SU-DHL-6 (cell line): ENCODE measurements around the gene NBEA.

ENCODE experiments used
- H2AFZ ChIP-seq: fragments of 200-600 bp; sonication (generic); 2 replicates; pipeline ENCODE4 v1.6.1; 2014; ENCODE audit warnings: low read depth, mild to moderate bottlenecking, moderate library complexity, mixed read lengths, antibody characterized with exemption, low read length; ENCODE audit not compliant: severe bottlenecking
- H3F3A ChIP-seq: fragments of 200-600 bp; shearing (Covaris generic); 2 replicates; pipeline ENCODE4 v1.6.0; 2016; ENCODE audit warnings: antibody characterized with exemption, mild to moderate bottlenecking; ENCODE audit not compliant: insufficient read depth
- H3K27ac ChIP-seq: fragments of 200-600 bp; sonication (generic); 2 replicates; pipeline ENCODE4 v1.5.1; 2016; ENCODE audit warnings: low read depth, mild to moderate bottlenecking, low read length, moderate library complexity, mixed read lengths
- H3K27me3 ChIP-seq: fragments of 200-600 bp; sonication (generic), shearing (Covaris generic); 2 replicates; pipeline ENCODE4 v1.6.0; 2014; ENCODE audit warnings: mild to moderate bottlenecking, low read length
- H3K36me3 ChIP-seq: fragments of 200-600 bp; sonication (generic); 2 replicates; pipeline ENCODE4 v1.6.1; 2014; ENCODE audit warnings: mild to moderate bottlenecking, low read length, mixed read lengths
- H3K4me2 ChIP-seq: fragments of 300-600, 200-600 bp; shearing (Covaris generic), sonication (generic); 2 replicates; pipeline ENCODE4 v1.6.0; 2014; ENCODE audit warnings: low read length, low read depth, mild to moderate bottlenecking; ENCODE audit not compliant: poor library complexity, severe bottlenecking
- H3K4me3 ChIP-seq: fragments of 200-600 bp; sonication (generic); 2 replicates; pipeline ENCODE4 v1.5.1; 2014; ENCODE audit warnings: antibody characterized with exemption, low read length, mild to moderate bottlenecking, mixed read lengths; ENCODE audit not compliant: insufficient read depth, poor library complexity, severe bottlenecking
- H3K79me2 ChIP-seq: fragments of 200-600 bp; sonication (generic); 2 replicates; pipeline ENCODE4 v1.6.1; 2014; ENCODE audit warnings: mild to moderate bottlenecking, low read length, moderate library complexity; ENCODE audit not compliant: insufficient read depth
- H3K9ac ChIP-seq: fragments of 200-600 bp; sonication (generic); 2 replicates; pipeline ENCODE4 v1.7.0; 2014; ENCODE audit warnings: mild to moderate bottlenecking, low read length
- H3K9me2 ChIP-seq: fragments of 200-600 bp; sonication (generic); replicated peaks from 2 replicates; pipeline ENCODE4 v1.6.1; 2014; ENCODE audit warnings: low read length; ENCODE audit not compliant: insufficient read depth
- H3K9me3 ChIP-seq: fragments of 200-600 bp; sonication (generic); 2 replicates; pipeline ENCODE4 v1.6.1; 2014; ENCODE audit warnings: low read length, mixed read lengths; ENCODE audit not compliant: insufficient read depth
- H4K20me1 ChIP-seq: fragments of 200-600 bp; sonication (generic); 2 replicates; pipeline ENCODE4 v1.6.1; 2014; ENCODE audit warnings: low read depth, mild to moderate bottlenecking, antibody characterized with exemption, low read length, moderate library complexity, mixed read lengths
- CTCF ChIP-seq: fragments of 200-600 bp; sonication (generic); IDR thresholded peaks from one replicate; pipeline ENCODE4 v1.5.1; 2017; ENCODE audit warnings: antibody characterized with exemption, mild to moderate bottlenecking, low read length, moderate library complexity; ENCODE audit not compliant: insufficient read depth, poor library complexity, severe bottlenecking
- EZH2phosphoT487 ChIP-seq: fragments of 200-600 bp; sonication (generic), shearing (Covaris generic); conservative IDR thresholded peaks from 2 replicates; pipeline ENCODE4 v1.6.1; 2018; ENCODE audit warnings: mild to moderate bottlenecking, antibody characterized with exemption, low read length, moderate library complexity, mixed read lengths

NBEA gene

GRCh38 chr13:35086667-35087066 lies 144.6 kb downstream of the NBEA start:
- no peaks in the 10 kb centered on the region for H3F3A ChIP-seq
- H4K20me1 ChIP-seq = no peaks in the 10 kb centered on the region
- no peaks in the 10 kb centered on the region for H3K79me2 ChIP-seq
- no peak overlapping the region for H3K9ac ChIP-seq
- no peaks in the 10 kb centered on the region for H3K9me3 ChIP-seq
- H3K36me3 ChIP-seq = no peaks in the 10 kb centered on the region
- H3K4me2 ChIP-seq = no peak overlapping the region
- no peaks in the 10 kb centered on the region for H3K9me2 ChIP-seq
- no peak overlapping the region for H3K4me3 ChIP-seq
- no peaks in the 10 kb centered on the region for H3K27me3 ChIP-seq
- H2AFZ ChIP-seq = no peak overlapping the region
- no peak overlapping the region for H3K27ac ChIP-seq
- TF ChIP-seq EZH2phosphoT487 (no peak), CTCF (no peak)

- Histone ChIP-seq H3K4me3 (no peak overlapping the region), H3K79me2 (no peaks in the 10 kb centered on the region), H3K9me3 (no peaks in the 10 kb centered on the region), H3K27me3 (no peaks in the 10 kb centered on the region), H3F3A (no peaks in the 10 kb centered on the region), H3K27ac (no peak overlapping the region), H3K9me2 (no peaks in the 10 kb centered on the region), H4K20me1 (no peaks in the 10 kb centered on the region), H2AFZ (no peak overlapping the region), H3K4me2 (no peak overlapping the region), H3K9ac (no peak overlapping the region), H3K36me3 (no peaks in the 10 kb centered on the region)
- TF ChIP-seq CTCF = no peak
- TF ChIP-seq EZH2phosphoT487 = no peak
Observed at GRCh38 chr13:35092251-35092650, 150.2 kb downstream of the NBEA start.

- Histone ChIP-seq H3K9ac (no peak overlapping the region), H3K4me2 (no peak overlapping the region), H3K79me2 (no peaks in the 10 kb centered on the region), H2AFZ (no peak overlapping the region), H3K9me3 (no peaks in the 10 kb centered on the region), H3K27ac (no peak overlapping the region), H3K4me3 (no peak overlapping the region), H4K20me1 (no peaks in the 10 kb centered on the region), H3K27me3 (no peaks in the 10 kb centered on the region), H3K36me3 (no peaks in the 10 kb centered on the region), H3K9me2 (no peaks in the 10 kb centered on the region), H3F3A (no peaks in the 10 kb centered on the region)
- TF ChIP-seq CTCF (no peak), EZH2phosphoT487 (no peak)
Observed at GRCh38 chr13:35092751-35093150, 150.7 kb downstream of the NBEA start.
